ENCODE results near the gene SUMF1. TPM values are rescaled to one million over a fixed set of nuclear protein-coding genes. Genes with fewer than 3 reads are reported as not detected.

Gene SUMF1
- total RNA-seq, 4 donors from 2014 or later: 15.7 to 28.9 (median 26.8) TPM

- Histone ChIP-seq H3K36me3 (peaks cover 0 to 10% (median 0%) of the 10 kb centered on the region in 3 donors), H3K27me3 (no peaks in the 10 kb centered on the region), H3K4me3 (no peak overlapping the region), H3K27ac (no peak overlapping the region), H3K4me1 (no peaks in the 10 kb centered on the region), H3K9me3 (no peaks in the 10 kb centered on the region)
- DNase-seq: no peak
- TF ChIP-seq POLR2A (IDR thresholded peaks at IDR 0.05) (no peak), CTCF (IDR thresholded peaks at IDR 0.05) (no peak)
Observed at GRCh38 chr3:4401441-4401840, 65.6 kb downstream of the SUMF1 start.

- no peaks in the 10 kb centered on the region for H3K27me3 ChIP-seq
Observed at GRCh38 chr3:4399476-4399875, 67.6 kb downstream of the SUMF1 start.

GRCh38 chr3:4398941-4399245, 68.2 kb downstream of the SUMF1 start:
- no peak for DNase-seq
- TF ChIP-seq POLR2A (IDR thresholded peaks at IDR 0.05) (no peak), CTCF (IDR thresholded peaks at IDR 0.05) (no peak)
- Histone ChIP-seq H3K9me3 (no peaks in the 10 kb centered on the region), H3K4me3 (no peak overlapping the region), H3K4me1 (no peaks in the 10 kb centered on the region), H3K36me3 (peaks cover 0 to 10% (median 0%) of the 10 kb centered on the region in 3 donors), H3K27me3 (no peaks in the 10 kb centered on the region), H3K27ac (no peak overlapping the region)

More at GRCh38 chr3:4399476-4399875, 67.6 kb downstream of the SUMF1 start:
- no peaks in the 10 kb centered on the region for H3K4me1 ChIP-seq
- H3K9me3 ChIP-seq: no peaks in the 10 kb centered on the region
- no peak overlapping the region for H3K4me3 ChIP-seq
- H3K27ac ChIP-seq: no peak overlapping the region
- TF ChIP-seq POLR2A (IDR thresholded peaks at IDR 0.05) (no peak), CTCF (IDR thresholded peaks at IDR 0.05) (no peak)
- no peak for DNase-seq
- peaks cover 0 to 10% (median 0%) of the 10 kb centered on the region in 3 donors for H3K36me3 ChIP-seq

GRCh38 chr3:4398120-4398940, 68.7 kb downstream of the SUMF1 start:
- no peaks in the 10 kb centered on the region for H3K27me3 ChIP-seq
- no peak overlapping the region for H3K4me3 ChIP-seq
- no peaks in the 10 kb centered on the region for H3K9me3 ChIP-seq
- TF ChIP-seq CTCF (IDR thresholded peaks at IDR 0.05): no peak
- TF ChIP-seq POLR2A (IDR thresholded peaks at IDR 0.05): no peak
- no peak overlapping the region for H3K27ac ChIP-seq
- no peak for DNase-seq
- no peaks in the 10 kb centered on the region for H3K4me1 ChIP-seq
- H3K36me3 ChIP-seq: peaks cover 0 to 5% (median 0%) of the 10 kb centered on the region in 3 donors

- H3K9me3 ChIP-seq: no peaks in the 10 kb centered on the region
- H3K4me1 ChIP-seq: no peaks in the 10 kb centered on the region
- no peak for DNase-seq
- TF ChIP-seq CTCF (IDR thresholded peaks at IDR 0.05): no peak
- TF ChIP-seq POLR2A (IDR thresholded peaks at IDR 0.05): no peak
- H3K4me3 ChIP-seq: no peak overlapping the region
- H3K27me3 ChIP-seq: no peaks in the 10 kb centered on the region
- H3K36me3 ChIP-seq: no peaks in the 10 kb centered on the region
- no peak overlapping the region for H3K27ac ChIP-seq
Observed at GRCh38 chr3:4397466-4397865, 69.6 kb downstream of the SUMF1 start.
